Epithelial cell of proximal tubule (primary cell): Measurements from ENCODE around the gene NFKBIE. TPM values are rescaled to one million over a fixed set of nuclear protein-coding genes. Genes with fewer than 3 reads are reported as not detected.
"Not testable (repeated sequence)": the region's sequence is repeated elsewhere in the genome, so short reads cannot be mapped to it uniquely, and the experiment has no call there.

Experiments used
- DNase-seq: peaks from one replicate; pipeline ENCODE4 v3.0.0-alpha.2; 2011; ENCODE audit warnings: low read depth
- H3K4me3 ChIP-seq: 2 replicates; pipeline ENCODE4 v1.5.1; 2011; ENCODE audit warnings: low read depth, mild to moderate bottlenecking, low read length
- CTCF ChIP-seq: conservative IDR thresholded peaks from 2 replicates; pipeline ENCODE4 v1.5.1; 2012; ENCODE audit warnings: low read depth, mild to moderate bottlenecking, low read length
- total RNA-seq: library from RNA; depleted of rRNA; stranded (reverse); fragments of >200 nt; gene quantifications from 2 replicates; pipeline ENCODE4 v1.2.3, GENCODE V29; 2015

Gene NFKBIE
- total RNA-seq, 1 donor from 2014 or later = 131 TPM

GRCh38 chr6:44232676-44233566 lies 32.4 kb downstream of the NFKBIE start:
- no peak for TF ChIP-seq CTCF
- no peak for DNase-seq
- H3K4me3 ChIP-seq = no peak overlapping the region

DNA sequence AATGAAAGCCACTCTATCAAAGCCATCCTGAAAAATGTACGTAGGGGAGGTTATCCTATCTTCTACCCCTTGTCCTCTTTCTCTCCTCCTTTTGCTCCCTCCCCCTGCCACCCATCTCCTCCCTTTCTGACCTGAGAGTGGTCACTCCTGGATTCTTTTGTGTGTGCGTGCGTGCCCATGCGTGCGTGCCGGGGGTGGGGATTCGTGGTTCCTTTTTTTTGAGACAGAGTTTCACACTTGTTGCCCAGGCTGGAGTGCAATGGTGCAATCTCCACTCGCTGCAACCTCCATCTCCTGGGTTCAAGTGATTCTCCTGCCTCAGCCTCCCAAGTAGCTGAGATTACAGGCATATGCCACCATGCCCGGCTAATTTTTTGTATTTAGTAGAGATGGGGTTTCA lies 33.9 kb downstream of the NFKBIE start:
- not testable (repeated sequence) for H3K4me3 ChIP-seq, DNase-seq

DNA sequence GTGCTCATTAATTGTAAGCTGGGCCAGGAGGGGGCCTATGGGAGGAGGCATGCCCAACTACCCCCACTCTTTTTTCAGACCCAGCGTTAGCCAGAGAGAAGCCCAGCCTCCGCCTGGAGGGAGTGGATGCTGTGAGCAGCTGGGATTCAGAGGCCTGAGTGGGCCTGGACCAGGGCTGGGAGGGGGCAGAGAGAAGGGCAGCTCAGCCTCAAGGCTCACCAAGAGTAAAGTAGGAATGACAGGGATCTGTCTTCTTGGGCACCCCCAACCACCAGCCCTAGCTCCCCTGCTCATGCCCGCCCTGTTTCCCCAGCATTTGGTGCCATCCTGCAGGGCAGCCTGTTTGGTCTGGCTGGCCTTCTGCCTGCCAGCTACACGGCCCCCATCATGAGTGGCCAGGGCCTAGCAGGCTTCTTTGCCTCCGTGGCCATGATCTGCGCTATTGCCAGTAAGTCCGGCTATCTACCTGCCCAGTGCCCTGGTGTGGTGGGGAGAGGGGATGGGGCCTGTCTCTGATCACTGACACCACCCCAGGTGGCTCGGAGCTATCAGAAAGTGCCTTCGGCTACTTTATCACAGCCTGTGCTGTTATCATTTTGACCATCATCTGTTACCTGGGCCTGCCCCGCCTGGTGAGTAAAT lies 35.2 kb downstream of the NFKBIE start:
- TF ChIP-seq CTCF = no peak
- H3K4me3 ChIP-seq = no peak overlapping the region
- no peak for DNase-seq

DNA sequence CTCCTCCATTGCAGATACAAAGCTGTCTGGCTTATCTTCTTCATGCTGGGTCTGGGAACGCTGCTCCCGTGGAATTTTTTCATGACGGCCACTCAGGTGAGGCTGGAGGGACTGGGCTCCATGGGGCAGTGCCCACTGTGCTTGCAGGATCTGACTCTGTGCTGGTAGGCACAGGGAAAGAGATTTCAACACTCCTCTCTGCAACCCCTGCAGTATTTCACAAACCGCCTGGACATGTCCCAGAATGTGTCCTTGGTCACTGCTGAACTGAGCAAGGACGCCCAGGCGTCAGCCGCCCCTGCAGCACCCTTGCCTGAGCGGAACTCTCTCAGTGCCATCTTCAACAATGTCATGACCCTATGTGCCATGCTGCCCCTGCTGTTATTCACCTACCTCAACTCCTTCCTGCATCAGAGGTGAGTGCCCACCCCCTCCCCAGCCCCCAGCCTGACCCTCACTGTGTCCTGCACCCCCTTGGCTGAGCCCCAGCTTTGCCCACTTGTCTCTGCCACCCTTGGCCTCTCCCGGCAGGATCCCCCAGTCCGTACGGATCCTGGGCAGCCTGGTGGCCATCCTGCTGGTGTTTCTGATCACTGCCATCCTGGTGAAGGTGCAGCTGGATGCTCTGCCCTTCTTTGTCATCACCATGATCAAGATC lies 35.8 kb downstream of the NFKBIE start:
- no peak for TF ChIP-seq CTCF
- H3K4me3 ChIP-seq = no peak overlapping the region
- DNase-seq = no peak

- TF ChIP-seq CTCF = no peak
- no peak for DNase-seq
- no peak overlapping the region for H3K4me3 ChIP-seq
Observed at GRCh38 chr6:44228836-44229235, 36.5 kb downstream of the NFKBIE start.

DNA sequence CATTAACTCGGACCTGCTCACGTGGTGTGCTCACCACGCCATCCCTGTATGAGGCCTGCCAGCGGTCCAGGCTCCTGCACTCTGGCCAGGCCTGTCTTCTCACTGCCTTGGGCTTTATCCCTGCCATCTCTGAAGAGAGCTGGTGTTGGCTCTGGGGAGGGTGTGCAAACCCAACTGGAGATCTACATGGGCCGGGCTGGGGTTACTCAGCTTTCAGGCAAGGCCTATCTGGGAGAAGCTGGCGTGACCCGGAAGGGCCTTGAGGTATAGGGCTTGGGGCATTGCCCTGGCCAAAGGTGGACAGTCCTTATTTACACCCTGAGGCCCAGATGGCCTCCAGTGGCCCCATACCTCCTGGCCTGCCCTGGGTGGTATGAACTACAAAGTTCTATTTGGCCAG lies 36.9 kb downstream of the NFKBIE start:
- no peak for TF ChIP-seq CTCF
- H3K4me3 ChIP-seq = no peak overlapping the region
- no peak for DNase-seq

GRCh38 chr6:44228031-44228430 lies 37.3 kb downstream of the NFKBIE start:
- DNase-seq = no peak
- TF ChIP-seq CTCF = no peak
- no peak overlapping the region for H3K4me3 ChIP-seq
